BJ (cell line): ENCODE data around the gene TIGD2. TPM values are rescaled to one million over a fixed set of nuclear protein-coding genes. Genes with fewer than 3 reads are reported as not detected.
A peak's percentile ranks its signal among the peaks of the same experiment; 100 is the strongest.

ENCODE experiments used
- CTCF ChIA-PET: fragments of 350-600 bp; formaldehyde crosslinking; extraction: SDS; loops from one replicate; lab custom pipeline; 2021; ENCODE audit warnings: antibody characterized with exemption, inconsistent platforms; lab: Yijun Ruan, JAX
- POLR2A ChIA-PET: fragments of 300-600 bp; sonication (Branson Sonifier 250); formaldehyde crosslinking; extraction: SDS; loops from one replicate; lab custom pipeline; 2021; ENCODE audit warnings: antibody characterized with exemption; lab: Charles Lee
- DNase-seq: peaks from one replicate; pipeline ENCODE4 v3.0.0-alpha.2; 2011; ENCODE audit warnings: low read depth
- H3K27me3 ChIP-seq: 2 replicates; pipeline ENCODE4 v1.6.0; 2011; ENCODE audit warnings: low read length; ENCODE audit not compliant: control insufficient read depth, insufficient read depth
- H3K36me3 ChIP-seq: 2 replicates; pipeline ENCODE4 v1.5.1; 2011; ENCODE audit warnings: low read length; ENCODE audit not compliant: control insufficient read depth, insufficient read depth
- H3K4me3 ChIP-seq: 2 replicates; pipeline ENCODE4 v1.5.1; 2011; ENCODE audit warnings: low read depth, mild to moderate bottlenecking, control low read depth, low read length
- polyA plus RNA-seq: library from polyadenylated mRNA; depleted of rRNA; stranded (reverse); fragments of >200 nt; gene quantifications from 2 replicates; pipeline ENCODE4 v1.2.3, GENCODE V29; 2011; rRNA removed
- small RNA-seq: library from RNA; depleted of rRNA; stranded (forward); fragments of <200 nt; gene quantifications from one replicate; pipeline ENCODE3, GENCODE V24; 2012; ENCODE audit warnings: low replicate concordance, low read depth; ENCODE audit not compliant: insufficient read length
- TF ChIP-seq, protein P1 (sequence below): IDR thresholded peaks from 2 replicates; pipeline ENCODE4 v1.5.1; 2011; ENCODE audit warnings: low read depth, mild to moderate bottlenecking, control low read depth, inconsistent platforms, low read length, moderate library complexity; ENCODE audit not compliant: insufficient read depth

The TIGD2 gene
- polyA plus RNA-seq, 1 experiment: 4.1 TPM

DNA sequence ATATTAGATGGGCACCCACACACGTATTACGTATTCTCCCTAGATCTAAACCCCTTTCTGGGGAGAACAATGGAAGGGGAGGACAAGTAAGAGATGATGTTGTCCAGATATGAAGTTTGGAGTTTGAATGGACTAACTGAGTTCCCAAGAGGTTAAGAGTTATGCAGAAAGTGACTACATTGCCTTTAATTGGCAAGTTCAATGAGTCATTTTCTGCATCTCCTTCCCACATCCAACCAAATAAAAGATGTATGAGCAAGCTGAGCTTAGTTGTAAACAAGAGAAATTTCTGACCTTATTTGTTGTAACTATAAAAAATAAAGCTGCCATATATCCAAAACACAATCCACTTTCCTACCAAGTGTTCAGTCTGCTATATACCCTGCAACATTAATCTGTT, 50.5 kb downstream of the TIGD2 start:
- DNase-seq: peak; percentile 13
- TF ChIP-seq, protein P1, sequence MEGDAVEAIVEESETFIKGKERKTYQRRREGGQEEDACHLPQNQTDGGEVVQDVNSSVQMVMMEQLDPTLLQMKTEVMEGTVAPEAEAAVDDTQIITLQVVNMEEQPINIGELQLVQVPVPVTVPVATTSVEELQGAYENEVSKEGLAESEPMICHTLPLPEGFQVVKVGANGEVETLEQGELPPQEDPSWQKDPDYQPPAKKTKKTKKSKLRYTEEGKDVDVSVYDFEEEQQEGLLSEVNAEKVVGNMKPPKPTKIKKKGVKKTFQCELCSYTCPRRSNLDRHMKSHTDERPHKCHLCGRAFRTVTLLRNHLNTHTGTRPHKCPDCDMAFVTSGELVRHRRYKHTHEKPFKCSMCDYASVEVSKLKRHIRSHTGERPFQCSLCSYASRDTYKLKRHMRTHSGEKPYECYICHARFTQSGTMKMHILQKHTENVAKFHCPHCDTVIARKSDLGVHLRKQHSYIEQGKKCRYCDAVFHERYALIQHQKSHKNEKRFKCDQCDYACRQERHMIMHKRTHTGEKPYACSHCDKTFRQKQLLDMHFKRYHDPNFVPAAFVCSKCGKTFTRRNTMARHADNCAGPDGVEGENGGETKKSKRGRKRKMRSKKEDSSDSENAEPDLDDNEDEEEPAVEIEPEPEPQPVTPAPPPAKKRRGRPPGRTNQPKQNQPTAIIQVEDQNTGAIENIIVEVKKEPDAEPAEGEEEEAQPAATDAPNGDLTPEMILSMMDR: no peak
- POLR2A ChIA-PET: no interaction called here
- Histone ChIP-seq H3K27me3 (no peaks in the 10 kb centered on the region), H3K36me3 (no peaks in the 10 kb centered on the region), H3K4me3 (no peak overlapping the region)
- CTCF ChIA-PET: interaction anchor here (0.9 to 1.1 kb wide), 2 partner anchors 24 to 63 kb away, joined by 3 read pairs; no protein-coding TSS in a partner anchor

DNA sequence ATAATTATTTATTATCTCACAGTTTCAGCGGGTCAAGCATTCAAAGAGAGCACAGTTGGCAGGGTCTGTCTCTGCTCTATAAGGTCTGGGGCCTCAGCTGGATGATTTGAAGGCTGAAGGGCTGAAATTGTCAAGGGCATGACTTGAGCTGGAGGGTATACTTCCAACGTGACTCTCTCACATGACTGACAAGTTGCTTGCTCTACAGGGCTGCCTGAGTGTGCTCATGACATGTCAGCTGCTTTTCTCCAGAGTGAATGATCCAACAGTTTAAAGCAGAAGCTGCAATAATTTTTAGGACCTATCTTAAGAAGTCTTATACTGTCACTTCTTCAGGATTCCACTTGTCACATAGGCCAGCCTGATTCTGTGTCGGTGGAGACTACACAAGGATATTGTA, 51.2 kb downstream of the TIGD2 start:
- TF ChIP-seq, protein P1: no peak
- DNase-seq: no peak
- ChIA-PET CTCF (interaction anchor here (0.9 kb wide), 1 partner anchor 24 kb away, joined by 3 read pairs; no protein-coding TSS in a partner anchor), POLR2A (no interaction called here)
- Histone ChIP-seq H3K27me3 (peaks cover 2% of the 10 kb centered on the region; the same call in 1 of the 2 replicates), H3K36me3 (no peaks in the 10 kb centered on the region), H3K4me3 (no peak overlapping the region)

GRCh38 chr4:89162987-89163386, 51.7 kb downstream of the TIGD2 start:
- Histone ChIP-seq H3K27me3 (peaks cover 2% of the 10 kb centered on the region; the same call in 1 of the 2 replicates), H3K36me3 (no peaks in the 10 kb centered on the region), H3K4me3 (no peak overlapping the region)
- ChIA-PET POLR2A (no interaction called here), CTCF (interaction anchor here (1.1 kb wide), 1 partner anchor 24 kb away, joined by 3 read pairs; no protein-coding TSS in a partner anchor)
- TF ChIP-seq, protein P1: no peak
- DNase-seq: no peak

DNA sequence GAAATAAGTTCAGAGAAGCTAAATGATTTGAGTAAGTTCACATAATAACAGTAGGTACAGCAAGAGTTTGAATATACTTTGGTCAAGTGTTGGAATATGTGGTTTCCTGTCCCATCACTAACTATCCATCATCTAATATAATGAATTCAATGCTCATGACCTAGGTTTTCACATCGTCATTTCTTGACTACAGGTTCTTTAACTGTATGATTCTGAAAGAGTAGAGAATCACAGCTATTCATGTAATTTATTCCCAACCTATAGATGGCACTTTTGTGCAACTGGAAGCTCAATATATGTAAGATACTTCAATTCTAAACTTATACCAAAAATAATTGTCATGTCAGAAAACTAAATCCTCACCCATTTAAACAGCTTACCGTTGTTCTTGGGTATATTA, 53.1 kb downstream of the TIGD2 start:
- Histone ChIP-seq H3K27me3 (peaks cover 2% of the 10 kb centered on the region; the same call in 1 of the 2 replicates), H3K4me3 (no peak overlapping the region), H3K36me3 (no peaks in the 10 kb centered on the region)
- no peak for DNase-seq
- POLR2A ChIA-PET: no interaction called here
- TF ChIP-seq, protein P1: no peak
- CTCF ChIA-PET: interaction anchor here (0.8 to 1.5 kb wide), 2 partner anchors 12 to 62 kb away, joined by 3 to 5 read pairs; no protein-coding TSS in a partner anchor

Small RNA genes lying within 50 kb of the gene (small RNA-seq; reads per million reads assigned to genes)
- gene RNU6-907P: not detected

Other genes with a start within 250 kb of the TIGD2 start
- gene FAM13A, start 54.3 kb upstream of the TIGD2 start, polyA plus RNA-seq: 9.5 and 12.3 TPM in 2 replicates
- gene GPRIN3, start 196.3 kb downstream of the TIGD2 start, polyA plus RNA-seq: 0.01 TPM in 1 of 2 replicates, not detected in the other